K562 (cell line): ENCODE data around the gene ANGPTL3. TPM values are rescaled to one million over a fixed set of nuclear protein-coding genes. Genes with fewer than 3 reads are reported as not detected.

Experiments used
- ATAC-seq: fragments of 200-7000 bp; cut with Tn5 transposase; 3 replicates; pipeline ENCODE4 v1.9.1; 2020; ENCODE audit warnings: moderate library complexity
- BruUV-seq: library from RNA; stranded (reverse); fragments of 400-500 nt; replicated peaks from 2 replicates; lab custom pipeline; 2021; lab: Mats Ljungman, UMichigan
- CTCF ChIA-PET: fragments of 300-600 bp; formaldehyde crosslinking; extraction: SDS; loops from one replicate; lab custom pipeline; 2021; ENCODE audit warnings: low intra/inter-chr PET ratio; lab: Yijun Ruan, JAX
- POLR2A ChIA-PET: fragments of 300-600, 350-650 bp; sonication (Branson Sonifier 250); formaldehyde crosslinking; extraction: SDS; loops from one replicate; lab custom pipeline; 2021; ENCODE audit warnings: antibody characterized with exemption, inconsistent platforms; lab: Yijun Ruan, JAX
- DNase-seq, 4 experiments: peaks; one replicate each; pipeline versions ENCODE4 v3.0.0 to v3.0.0-alpha.2; 2011 to 2018; ENCODE audit warnings: low spot score in 3 of 4, mixed read lengths in 3 of 4; ENCODE audit errors: extremely low read depth in 1 of 4
- FAIRE-seq: peaks from 2 replicates; lab custom pipeline; 2011; peaks lifted over from hg19 to GRCh38; lab: Jason Lieb, UNC
- H2AFZ ChIP-seq: 2 replicates; pipeline ENCODE4 v1.6.0; 2011; ENCODE audit warnings: low read depth, low read length, control low read depth, inconsistent platforms
- H3K27ac ChIP-seq: fragments of 200-600 bp; 3 replicates; pipeline ENCODE4 v1.8.0; 2011; ENCODE audit warnings: low read depth, mild to moderate bottlenecking, control low read depth, inconsistent platforms, low read length, moderate library complexity, mixed read lengths; ENCODE audit errors: extremely low read depth
- H3K27me3 ChIP-seq, 2 experiments: fragments of 300-600 bp in 1 of 2; 2 replicates in 1 of 2; 3 replicates in 1 of 2; pipeline versions ENCODE4 v1.6.0 to v1.8.0; 2011; ENCODE audit warnings: inconsistent platforms in 2 of 2, low read length in 2 of 2, mild to moderate bottlenecking in 1 of 2, mixed read lengths in 1 of 2, moderate library complexity in 1 of 2; ENCODE audit not compliant: control insufficient read depth in 2 of 2, insufficient read depth in 2 of 2
- H3K36me3 ChIP-seq: fragments of 300-600 bp; 3 replicates; pipeline ENCODE4 v1.8.0; 2011; ENCODE audit warnings: mild to moderate bottlenecking, low read length, inconsistent platforms; ENCODE audit not compliant: control insufficient read depth, insufficient read depth
- H3K4me1 ChIP-seq, 2 experiments: fragments of 200-600 bp in 1 of 2; replicated peaks in 1 of 2; 2 replicates in 1 of 2; 3 replicates in 1 of 2; pipeline versions ENCODE4 v1.5.1 to v1.8.0; 2011; ENCODE audit warnings: inconsistent platforms in 2 of 2, low read length in 2 of 2, mild to moderate bottlenecking in 1 of 2, mixed read lengths in 1 of 2, moderate library complexity in 1 of 2; ENCODE audit not compliant: control insufficient read depth in 2 of 2, insufficient read depth in 2 of 2
- H3K4me2 ChIP-seq: 2 replicates; pipeline ENCODE4 v1.6.1; 2011; ENCODE audit warnings: low read length, control low read depth, inconsistent platforms, mixed read lengths; ENCODE audit not compliant: insufficient read depth
- H3K4me3 ChIP-seq: fragments of 200-600 bp; sonication (generic), shearing (Covaris generic); 2 replicates; pipeline ENCODE4 v1.5.1; 2016; ENCODE audit warnings: control low read depth, inconsistent platforms
- H3K79me2 ChIP-seq: fragments of 200-600 bp; 3 replicates; pipeline ENCODE4 v1.8.0; 2011; ENCODE audit warnings: low read length, inconsistent platforms; ENCODE audit not compliant: control insufficient read depth, insufficient read depth
- H3K9ac ChIP-seq, 2 experiments: 2 replicates each; pipeline versions ENCODE4 v1.6.0 to v1.6.1; 2011; ENCODE audit warnings: low read depth in 2 of 2, low read length in 2 of 2, control low read depth in 1 of 2, inconsistent platforms in 1 of 2, mild to moderate bottlenecking in 1 of 2, mixed read lengths in 1 of 2; ENCODE audit not compliant: insufficient read depth in 1 of 2
- H3K9me1 ChIP-seq: one replicate; pipeline ENCODE4 v1.6.0; 2011; ENCODE audit warnings: inconsistent platforms, mild to moderate bottlenecking, low read length, moderate library complexity; ENCODE audit not compliant: control insufficient read depth, insufficient read depth
- H3K9me3 ChIP-seq: replicated peaks from 2 replicates; pipeline ENCODE4 v1.5.1; 2011; ENCODE audit warnings: low read depth, low read length, inconsistent platforms; ENCODE audit not compliant: control insufficient read depth, insufficient read depth
- H4K20me1 ChIP-seq: replicated peaks from 2 replicates; pipeline ENCODE4 v1.6.1; 2011; ENCODE audit warnings: low read length, inconsistent platforms, mixed read lengths; ENCODE audit not compliant: control insufficient read depth, insufficient read depth
- E4F1 ChIP-seq: fragments of 250-450 bp; sonication (Bioruptor Pico); IDR thresholded peaks from 2 replicates; pipeline ENCODE4 v1.5.0; 2021; ENCODE audit warnings: mild to moderate bottlenecking, borderline replicate concordance
- ELK3 ChIP-seq: fragments of 450-650 bp; formaldehyde crosslinking; IDR thresholded peaks from 2 replicates; pipeline ENCODE4 v1.4.0; 2020; ENCODE audit warnings: mild to moderate bottlenecking
- HMG20B ChIP-seq: fragments of 250-450 bp; sonication (Bioruptor Pico); IDR thresholded peaks from 2 replicates; pipeline ENCODE4 v1.5.0; 2021; ENCODE audit warnings: mild to moderate bottlenecking
- MAZ ChIP-seq, 2 experiments: fragments of 450-650 bp in 1 of 2; sonication (generic) in 1 of 2; formaldehyde crosslinking; IDR thresholded peaks in 1 of 2; conservative IDR thresholded peaks in 1 of 2; 2 replicates each; pipeline versions ENCODE4 v1.4.0 to v1.5.0; 2020; ENCODE audit warnings: mild to moderate bottlenecking in 1 of 2, missing genetic modification reagents in 1 of 2
- SMC3 ChIP-seq: conservative IDR thresholded peaks from 2 replicates; pipeline ENCODE4 v1.6.1; 2011; ENCODE audit warnings: low read depth, low read length, improper control_type of control experiment; ENCODE audit not compliant: insufficient read depth
- TAF1 ChIP-seq: IDR thresholded peaks from 2 replicates; pipeline ENCODE4 v1.6.1; 2011; ENCODE audit warnings: mild to moderate bottlenecking, low read length, moderate library complexity; ENCODE audit not compliant: insufficient read depth, control insufficient read depth, severe bottlenecking; ENCODE audit errors: extremely low read depth
- TSC22D4 ChIP-seq: fragments of 450-650 bp; IDR thresholded peaks from 2 replicates; pipeline ENCODE4 v1.6.1; 2016; ENCODE audit warnings: missing genetic modification characterization, missing biosample characterization, control low read depth
- ZNF165 ChIP-seq: fragments of 250-450 bp; sonication (Bioruptor Pico); IDR thresholded peaks from 2 replicates; pipeline ENCODE4 v1.4.0; 2020; ENCODE audit warnings: borderline replicate concordance
- ZNF668 ChIP-seq: fragments of 250-450 bp; sonication (Bioruptor Pico); IDR thresholded peaks from 2 replicates; pipeline ENCODE4 v1.8.0; 2022; ENCODE audit warnings: mild to moderate bottlenecking, inconsistent platforms
- WGBS: fragments of 100-300 bp; shearing (Covaris generic); methylation state at CpG from one replicate; pipeline ENCODE4 v1.1.6; 2016; ENCODE audit warnings: low coverage, mixed read lengths; ENCODE audit not compliant: insufficient coverage; ENCODE audit errors: missing lambda C conversion rate; 5-methylcytosine and 5-hydroxymethylcytosine counted together
- in situ Hi-C: fragments of 300-500 bp; cut with MboI; formaldehyde crosslinking; loops from 4 replicates; pipeline ENCODE4 v1.15.0; 2018; ENCODE audit warnings: inconsistent platforms, mixed read lengths
- intact Hi-C: fragments of 100-400 bp; cut with micrococcal nuclease; formaldehyde crosslinking; loops from 2 replicates; pipeline ENCODE4 v1.14.2; 2022
- polyA plus RNA-seq, 8 experiments: library from polyadenylated mRNA; depleted of rRNA in 4 of 8; stranded (reverse) in 5 of 8; unstranded in 3 of 8; fragments of >200 nt; fragmentation: Nextera tagmentation in 2 of 8; fragmentation: Illumina TruSeq in 1 of 8; extraction: Ambion mirVana in 2 of 8; extraction: Trizol in 1 of 8; gene quantifications; 2 replicates each; pipeline versions ENCODE4 v1.2.1 to v1.2.3, GENCODE V29; 2011 to 2014; ENCODE audit warnings: inconsistent platforms in 1 of 8, missing spikeins in 1 of 8
- total RNA-seq, 7 experiments: library from RNA; depleted of rRNA in 6 of 7; stranded (reverse); fragments of >200 nt in 6 of 7; fragmentation: Illumina TruSeq in 2 of 7; extraction: Trizol in 2 of 7; gene quantifications; 2 replicates each; pipeline versions ENCODE4 v1.2.1 to v1.2.3, GENCODE V29; 2011 to 2021; ENCODE audit warnings: low replicate concordance in 1 of 7

Gene ANGPTL3
- total and polyA plus RNA-seq, 9 of the 15 experiments (the other 6 are each of a cell fraction or from before 2014, with no cell fraction given), result not detected

- no peak for DNase-seq
- no peaks in the 10 kb centered on the region for H4K20me1 ChIP-seq
- POLR2A ChIA-PET, result no interaction called here
- H3K4me2 ChIP-seq, result no peak overlapping the region
- no peaks in the 10 kb centered on the region for H3K27me3 ChIP-seq
- H3K27ac ChIP-seq, result no peak overlapping the region
- in situ Hi-C loops, result no loop called here
- H3K4me3 ChIP-seq, result no peak overlapping the region
- no peak for TF ChIP-seq ZNF165
- TF ChIP-seq, all 486 proteins: peak for 0
- Histone ChIP-seq H3K79me2 (no peaks in the 10 kb centered on the region), H3K9me3 (no peaks in the 10 kb centered on the region), H3K4me1 (no peaks in the 10 kb centered on the region), H3K9ac (no peak overlapping the region), H2AFZ (no peak overlapping the region), H3K9me1 (no peaks in the 10 kb centered on the region), H3K36me3 (no peaks in the 10 kb centered on the region)
- intact Hi-C loops, result no loop called here
- FAIRE-seq (no peak), ATAC-seq (no peak)
- BruUV-seq, result no TSS peak
- CTCF ChIA-PET, result no interaction called here
- 2% methylated on average over 2 of the region's 2 CpGs for WGBS
Observed at GRCh38 chr1:62573675-62574074, 23.6 kb upstream of the ANGPTL3 start.

GRCh38 chr1:62585469-62586155 is 11.7 kb upstream of the ANGPTL3 start:
- H3K9me3 ChIP-seq, result no peaks in the 10 kb centered on the region
- H3K27me3 ChIP-seq, result no peaks in the 10 kb centered on the region
- no peak overlapping the region for H3K27ac ChIP-seq
- ATAC-seq (no peak), DNase-seq (no peak), FAIRE-seq (no peak)
- in situ Hi-C loops, result no loop called here
- no peaks in the 10 kb centered on the region for H3K9me1 ChIP-seq
- no peak overlapping the region for H3K4me3 ChIP-seq
- WGBS, result 0% methylated on average over 1 of the region's 1 CpG
- no peaks in the 10 kb centered on the region for H3K79me2 ChIP-seq
- POLR2A ChIA-PET, result no interaction called here
- H3K36me3 ChIP-seq, result no peaks in the 10 kb centered on the region; the same call in 2 of the 3 replicates
- H3K4me2 ChIP-seq, result no peak overlapping the region
- H4K20me1 ChIP-seq, result no peaks in the 10 kb centered on the region
- no peak overlapping the region for H2AFZ ChIP-seq
- no peak overlapping the region for H3K9ac ChIP-seq
- intact Hi-C loops, result no loop called here
- TF ChIP-seq ZNF668 (CRISPR knock-in tag) (no peak), HMG20B (CRISPR knock-in tag) (no peak), SMC3 (no peak), TAF1 (no peak), TSC22D4 (no peak), E4F1 (CRISPR knock-in tag) (no peak), ELK3 (CRISPR knock-in tag) (no peak), MAZ (CRISPR knock-in tag; conservative IDR thresholded peaks at IDR 0.05 in 1 of 2, IDR thresholded peaks at IDR 0.05 in 1 of 2) (no peak)
- BruUV-seq, result no TSS peak
- H3K4me1 ChIP-seq, result no peaks in the 10 kb centered on the region
- CTCF ChIA-PET, result no interaction called here
